WERI-Rb-1 (cell line): ENCODE data around the gene PRAMEF11.
A peak's percentile ranks its signal among the peaks of the same experiment; 100 is the strongest.
"Not testable (repeated sequence)": the region's sequence is repeated elsewhere in the genome, so short reads cannot be mapped to it uniquely, and the experiment has no call there.

Experiments
- DNase-seq: peaks from one replicate; pipeline ENCODE4 v3.0.0-alpha.2; 2020
- H3K27ac ChIP-seq: fragments of 250-450 bp; sonication (Bioruptor Pico); 2 replicates; pipeline ENCODE4 v1.5.1; 2020; ENCODE audit warnings: mild to moderate bottlenecking, moderate library complexity
- H3K27me3 ChIP-seq: fragments of 250-450 bp; sonication (Bioruptor Pico); 2 replicates; pipeline ENCODE4 v1.5.1; 2021; ENCODE audit warnings: mild to moderate bottlenecking, low read depth, moderate library complexity; ENCODE audit not compliant: insufficient read depth, severe bottlenecking
- H3K36me3 ChIP-seq: fragments of 250-450 bp; sonication (Bioruptor Pico); 2 replicates; pipeline ENCODE4 v1.5.1; 2020; ENCODE audit warnings: mild to moderate bottlenecking, moderate library complexity
- H3K4me3 ChIP-seq: 2 replicates; pipeline ENCODE4 v1.5.1; 2011; ENCODE audit warnings: low read depth, mild to moderate bottlenecking, control low read depth, low read length
- H3K9me3 ChIP-seq: fragments of 250-450 bp; sonication (Bioruptor Pico); 2 replicates; pipeline ENCODE4 v1.5.1; 2021; ENCODE audit warnings: mild to moderate bottlenecking, moderate library complexity; ENCODE audit not compliant: severe bottlenecking
- CTCF ChIP-seq: IDR thresholded peaks from 2 replicates; pipeline ENCODE4 v1.5.1; 2011; ENCODE audit warnings: low read depth, mild to moderate bottlenecking, control low read depth, inconsistent platforms, low read length

The PRAMEF11 gene

DNA sequence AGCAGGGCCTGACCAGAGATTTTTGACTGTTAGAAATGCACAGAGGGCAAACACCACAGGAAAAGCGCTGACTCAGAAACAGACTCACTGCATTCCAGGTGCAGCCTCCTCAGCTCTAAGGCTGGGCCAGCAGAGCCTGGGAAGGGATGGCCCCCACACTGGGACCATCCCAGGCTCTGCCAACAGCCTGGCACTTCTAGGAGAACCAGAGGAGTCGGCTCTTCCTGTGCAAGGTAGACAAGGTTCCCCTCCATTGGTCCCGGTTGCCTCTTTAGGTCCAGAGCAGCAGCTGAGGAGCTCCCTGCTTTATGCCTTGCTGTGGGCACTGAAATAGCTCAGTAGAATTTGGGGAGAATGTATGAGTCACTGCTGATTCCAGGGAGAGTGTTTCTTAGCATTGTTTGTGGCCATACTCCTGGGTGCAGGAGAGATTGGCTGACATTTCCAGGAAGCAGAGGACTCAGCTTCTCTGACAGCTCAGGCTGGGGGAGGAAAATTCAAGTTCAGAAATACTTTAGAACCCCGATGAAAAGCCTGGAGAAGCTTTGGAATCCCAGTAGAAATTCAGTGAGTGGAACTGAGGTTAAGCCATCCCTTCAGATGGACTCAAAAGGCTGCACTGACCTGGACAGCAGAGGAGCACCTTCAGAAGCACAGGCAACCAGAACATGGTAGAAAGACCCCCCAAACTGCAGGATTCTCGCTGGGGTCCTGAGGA is 20.4 kb downstream of the PRAMEF11 start:
- Histone ChIP-seq H3K9me3 (no peaks in the 10 kb centered on the region), H3K27ac (no peak overlapping the region), H3K27me3 (peaks cover 45% of the 10 kb centered on the region), H3K4me3 (no peak overlapping the region), H3K36me3 (no peaks in the 10 kb centered on the region)
- DNase-seq, result no peak
- no peak for TF ChIP-seq CTCF

DNA sequence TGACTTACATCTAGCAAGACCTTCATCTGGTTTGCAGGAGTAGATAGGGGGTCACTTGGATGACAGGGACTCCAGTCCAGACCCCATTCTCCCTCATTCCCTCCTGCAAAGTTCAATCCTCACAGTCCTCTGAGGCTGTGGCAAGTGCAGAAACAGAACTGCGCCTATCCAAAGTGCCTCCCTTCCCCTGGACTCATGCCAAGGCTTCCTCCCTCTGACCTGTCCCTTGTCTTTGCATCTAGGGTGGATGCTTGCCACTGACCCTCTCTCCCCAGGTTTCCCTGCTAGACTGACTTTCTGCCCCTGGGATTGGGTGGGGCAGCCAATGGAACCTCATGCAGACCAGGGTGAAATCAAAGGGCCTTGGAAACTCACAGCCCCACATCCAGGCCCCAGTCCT is 21.3 kb downstream of the PRAMEF11 start:
- DNase-seq, result no peak

GRCh38 chr1:12799730-12800129 is 31.5 kb downstream of the PRAMEF11 start:
- Histone ChIP-seq H3K4me3 (no peak overlapping the region), H3K27me3 (peaks cover 33% of the 10 kb centered on the region), H3K9me3 (no peaks in the 10 kb centered on the region), H3K27ac (no peak overlapping the region), H3K36me3 (no peaks in the 10 kb centered on the region)
- TF ChIP-seq CTCF, result no peak
- DNase-seq, result no peak

More for the DNA sequence above, 21.3 kb downstream of the PRAMEF11 start:
- H3K27ac ChIP-seq, result no peak overlapping the region
- no peaks in the 10 kb centered on the region for H3K9me3 ChIP-seq
- no peak overlapping the region for H3K4me3 ChIP-seq
- TF ChIP-seq CTCF, result no peak
- H3K36me3 ChIP-seq, result no peaks in the 10 kb centered on the region
- H3K27me3 ChIP-seq, result peaks cover 53% of the 10 kb centered on the region

DNA sequence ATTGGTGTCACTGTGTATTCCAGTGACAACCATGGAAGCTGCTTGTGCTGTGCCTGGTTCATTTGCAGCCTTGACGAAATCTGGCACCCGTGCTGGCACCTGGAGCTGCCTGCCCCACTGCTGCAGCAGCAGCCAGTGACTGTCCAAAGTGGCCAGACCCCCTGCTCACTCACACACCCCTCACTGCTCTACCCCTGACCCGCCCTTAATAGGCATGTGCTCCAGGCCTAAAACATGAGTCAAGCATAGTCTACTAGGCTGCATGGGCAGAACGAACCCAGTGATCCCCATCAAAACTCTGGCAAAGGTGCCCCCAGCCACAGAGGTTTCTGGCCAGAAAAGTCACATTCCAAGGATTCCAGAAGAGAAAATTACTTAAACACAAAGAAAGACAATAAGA is 32.3 kb downstream of the PRAMEF11 start:
- no peak for DNase-seq
- Histone ChIP-seq H3K27me3 (peaks cover 32% of the 10 kb centered on the region), H3K36me3 (no peaks in the 10 kb centered on the region), H3K9me3 (no peaks in the 10 kb centered on the region), H3K27ac (no peak overlapping the region), H3K4me3 (no peak overlapping the region)
- no peak for TF ChIP-seq CTCF

DNA sequence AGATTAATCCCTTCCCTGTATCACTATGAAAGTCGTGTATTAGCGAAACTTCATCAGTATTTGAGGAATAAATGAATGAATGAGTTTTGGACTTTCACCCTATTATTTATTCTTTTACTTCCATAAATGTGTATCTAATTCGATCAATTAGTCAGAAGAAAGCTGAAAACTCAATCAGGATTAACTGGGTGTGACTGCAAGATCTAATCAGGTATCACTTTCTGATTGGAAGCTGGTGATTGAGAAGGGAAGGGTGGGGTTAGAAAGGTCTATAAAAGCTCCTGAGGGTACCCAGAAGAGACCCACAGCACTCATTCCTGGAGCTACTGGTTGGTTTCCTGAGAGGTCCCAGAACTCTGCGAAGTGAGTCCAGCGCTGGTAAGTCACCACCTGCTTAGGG is 40.1 kb downstream of the PRAMEF11 start, which contains the start of gene PRAMEF1:
Gene PRAMEF1 (plus strand): TSS at position 301 of the 400 bp plus-strand sequence. CDS start 1,831 bp downstream, outside the sequence.
- H3K36me3 ChIP-seq, DNase-seq, H3K27ac ChIP-seq, H3K4me3 ChIP-seq, H3K9me3 ChIP-seq, H3K27me3 ChIP-seq: not testable (repeated sequence)

- H3K27me3 ChIP-seq, H3K27ac ChIP-seq, H3K4me3 ChIP-seq, H3K36me3 ChIP-seq, DNase-seq, H3K9me3 ChIP-seq: not testable (repeated sequence)
Measured at GRCh38 chr1:12784729-12785128, 46.5 kb downstream of the PRAMEF11 start.

DNA sequence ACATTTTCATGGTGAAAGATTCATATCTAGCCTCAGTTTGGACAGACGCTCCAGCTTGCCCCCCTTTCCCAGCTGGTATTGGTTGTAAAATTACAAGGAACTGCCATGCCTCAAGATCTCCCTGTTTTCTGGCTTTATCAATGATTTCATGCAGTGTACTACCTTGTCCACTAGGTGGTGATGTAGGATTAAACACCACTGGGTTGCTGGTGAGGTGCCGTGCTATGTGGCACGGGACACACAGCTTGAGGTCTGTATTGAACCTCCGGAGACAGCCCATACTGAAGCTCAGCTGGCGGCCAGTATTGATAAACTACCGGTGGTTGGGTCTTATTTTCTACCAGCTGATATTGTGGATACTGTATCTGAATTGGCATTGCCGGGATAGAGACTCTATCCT is 47.4 kb downstream of the PRAMEF11 start:
- H3K9me3 ChIP-seq, H3K27ac ChIP-seq, H3K4me3 ChIP-seq, H3K36me3 ChIP-seq: not testable (repeated sequence)
- peaks cover 19% of the 10 kb centered on the region for H3K27me3 ChIP-seq
- peak; percentile 18; the same call in 1 of the 2 replicates for TF ChIP-seq CTCF
- peak; percentile 16 for DNase-seq

DNA sequence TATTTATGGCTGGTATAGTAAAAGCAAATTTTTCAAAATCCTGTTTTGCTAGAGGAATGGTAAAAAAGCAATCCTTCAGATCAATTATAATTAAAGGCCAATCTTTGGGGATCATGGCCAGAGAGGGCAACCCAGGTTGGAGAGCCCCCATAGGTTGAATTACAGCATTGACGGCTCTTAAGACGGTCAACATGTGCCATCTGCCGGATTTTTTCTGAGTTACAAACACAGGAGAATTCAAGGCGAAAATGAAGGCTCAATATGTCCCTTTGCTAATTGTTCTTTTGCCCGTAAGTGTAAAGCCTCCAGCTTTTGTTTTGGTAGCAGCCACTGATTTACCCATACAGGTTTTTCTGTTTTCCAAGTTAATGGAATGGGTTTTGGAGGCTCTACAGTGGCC is 49.7 kb downstream of the PRAMEF11 start:
- not testable (repeated sequence) for H3K9me3 ChIP-seq, H3K4me3 ChIP-seq, H3K27ac ChIP-seq, H3K36me3 ChIP-seq
- peaks cover 35% of the 10 kb centered on the region for H3K27me3 ChIP-seq
- peak; percentile 15 for DNase-seq
